GM12874 (cell line): ENCODE data around the gene TRAP1.

Source experiments
- CTCF ChIP-seq: IDR thresholded peaks from 2 replicates; pipeline ENCODE4 v1.5.1; 2011; ENCODE audit warnings: low read depth, mild to moderate bottlenecking, control low read depth, low read length, moderate library complexity; ENCODE audit not compliant: insufficient read depth

TRAP1 gene

GRCh38 chr16:3737181-3737580 is 19.9 kb upstream of the TRAP1 start:
- no peak for TF ChIP-seq CTCF

GRCh38 chr16:3736116-3736515 is 18.8 kb upstream of the TRAP1 start:
- TF ChIP-seq CTCF = no peak

- no peak for TF ChIP-seq CTCF
Observed at GRCh38 chr16:3735541-3735940, 18.2 kb upstream of the TRAP1 start.

- no peak for TF ChIP-seq CTCF
Observed at GRCh38 chr16:3734758-3735221, 17.5 kb upstream of the TRAP1 start.

- no peak for TF ChIP-seq CTCF
Observed at GRCh38 chr16:3734084-3734757, 16.9 kb upstream of the TRAP1 start.

GRCh38 chr16:3732171-3732570 is 14.8 kb upstream of the TRAP1 start:
- TF ChIP-seq CTCF = no peak

GRCh38 chr16:3731126-3731935 is 14.0 kb upstream of the TRAP1 start:
- no peak for TF ChIP-seq CTCF
